ENCODE measurements around the gene ZNF70. TPM values are rescaled to one million over a fixed set of nuclear protein-coding genes. Genes with fewer than 3 reads are reported as not detected.

ZNF70 gene
- total RNA-seq, 1 donor from 2014 or later, result 12.1 TPM

- no peak for DNase-seq (ENCODE audit: low spot score)
- peak within 1 kb of the TSS; percentile 83 for H3K4me3 Mint-ChIP-seq (ENCODE audit: unreplicated experiment)
- H3K9me3 Mint-ChIP-seq (ENCODE audit: low read depth), result no peaks in the 10 kb centered on the region
- H3K4me1 Mint-ChIP-seq (ENCODE audit: low read depth), result peaks cover 52% of the 10 kb centered on the region
- no peaks in the 10 kb centered on the region for H3K36me3 Mint-ChIP-seq (ENCODE audit: low read depth)
- no peak for TF ChIP-seq CTCF (IDR thresholded peaks at IDR 0.05)
- H3K27ac Mint-ChIP-seq (ENCODE audit: unreplicated experiment), result peak within 1 kb of the TSS; percentile 91
- no peaks in the 10 kb centered on the region for H3K27me3 Mint-ChIP-seq (ENCODE audit: low read depth)
Measured at GRCh38 chr22:23786752-23787599, 36.1 kb upstream of the ZNF70 start, which contains the start of gene SMARCB1. SMARCB1 (plus strand) TSS chr22:23786966; CDS start chr22:23787170, 204 bp downstream.

- Mint-ChIP-seq H3K27me3 (ENCODE audit: low read depth) (no peaks in the 10 kb centered on the region), H3K36me3 (ENCODE audit: low read depth) (no peaks in the 10 kb centered on the region), H3K9me3 (ENCODE audit: low read depth) (no peaks in the 10 kb centered on the region), H3K27ac (ENCODE audit: unreplicated experiment) (peak overlapping the region; percentile 91), H3K4me1 (ENCODE audit: low read depth) (peaks cover 54% of the 10 kb centered on the region), H3K4me3 (ENCODE audit: unreplicated experiment) (peak overlapping the region; percentile 83)
- no peak for TF ChIP-seq CTCF (IDR thresholded peaks at IDR 0.05)
- DNase-seq (ENCODE audit: low spot score), result no peak
Measured at GRCh38 chr22:23786261-23786710, 35.4 kb upstream of the ZNF70 start.

GRCh38 chr22:23784215-23784732 lies 33.4 kb upstream of the ZNF70 start:
- H3K4me3 Mint-ChIP-seq (ENCODE audit: unreplicated experiment), result no peak overlapping the region
- H3K27me3 Mint-ChIP-seq (ENCODE audit: low read depth), result no peaks in the 10 kb centered on the region
- DNase-seq (ENCODE audit: low spot score), result no peak
- H3K4me1 Mint-ChIP-seq (ENCODE audit: low read depth), result peaks cover 55% of the 10 kb centered on the region
- peaks cover 3% of the 10 kb centered on the region for H3K36me3 Mint-ChIP-seq (ENCODE audit: low read depth)
- peak overlapping the region; percentile 67 for H3K27ac Mint-ChIP-seq (ENCODE audit: unreplicated experiment)
- no peaks in the 10 kb centered on the region for H3K9me3 Mint-ChIP-seq (ENCODE audit: low read depth)
- no peak for TF ChIP-seq CTCF (IDR thresholded peaks at IDR 0.05)

GRCh38 chr22:23783265-23784150 lies 32.6 kb upstream of the ZNF70 start:
- Mint-ChIP-seq H3K27me3 (ENCODE audit: low read depth) (no peaks in the 10 kb centered on the region), H3K4me3 (ENCODE audit: unreplicated experiment) (no peak overlapping the region), H3K27ac (ENCODE audit: unreplicated experiment) (no peak overlapping the region), H3K36me3 (ENCODE audit: low read depth) (peaks cover 3% of the 10 kb centered on the region), H3K4me1 (ENCODE audit: low read depth) (peaks cover 51% of the 10 kb centered on the region), H3K9me3 (ENCODE audit: low read depth) (no peaks in the 10 kb centered on the region)
- TF ChIP-seq CTCF (IDR thresholded peaks at IDR 0.05), result no peak
- no peak for DNase-seq (ENCODE audit: low spot score)

GRCh38 chr22:23782703-23783102 lies 31.8 kb upstream of the ZNF70 start:
- DNase-seq (ENCODE audit: low spot score), result no peak
- Mint-ChIP-seq H3K27ac (ENCODE audit: unreplicated experiment) (no peak overlapping the region), H3K4me1 (ENCODE audit: low read depth) (peaks cover 49% of the 10 kb centered on the region), H3K36me3 (ENCODE audit: low read depth) (peaks cover 3% of the 10 kb centered on the region), H3K9me3 (ENCODE audit: low read depth) (no peaks in the 10 kb centered on the region), H3K27me3 (ENCODE audit: low read depth) (no peaks in the 10 kb centered on the region), H3K4me3 (ENCODE audit: unreplicated experiment) (no peak overlapping the region)
- TF ChIP-seq CTCF (IDR thresholded peaks at IDR 0.05), result no peak
